Cardiac muscle cell (in vitro differentiated cells and primary cell): ENCODE data around the gene SH3RF3. TPM values are rescaled to one million over a fixed set of nuclear protein-coding genes. Genes with fewer than 3 reads are reported as not detected.

Experiments
- DNase-seq, 2 donors: peaks; one replicate each; pipeline versions ENCODE4 v3.0.0 to v3.0.0-alpha.2; 2010 to 2017; ENCODE audit warnings: low read depth in 1 of 2, low spot score in 1 of 2
- H3K27ac ChIP-seq: fragments of 200-600 bp; sonication (generic); 2 replicates; pipeline ENCODE4 v1.5.1; 2016
- H3K27me3 ChIP-seq: fragments of 200-600 bp; sonication (generic); 2 replicates; pipeline ENCODE4 v1.6.0; 2016; ENCODE audit warnings: control low read depth
- H3K36me3 ChIP-seq: fragments of 200-600 bp; sonication (generic); 2 replicates; pipeline ENCODE4 v1.5.1; 2016; ENCODE audit warnings: control low read depth
- H3K4me1 ChIP-seq: fragments of 200-600 bp; sonication (generic); 2 replicates; pipeline ENCODE4 v1.8.1; 2017; ENCODE audit warnings: low read depth, mild to moderate bottlenecking, mixed run types
- H3K4me3 ChIP-seq: fragments of 200-600 bp; sonication (generic); 2 replicates; pipeline ENCODE4 v1.5.1; 2016; ENCODE audit warnings: mild to moderate bottlenecking
- H3K9me3 ChIP-seq: fragments of 200-600 bp; sonication (generic); 2 replicates; pipeline ENCODE4 v1.5.1; 2017; ENCODE audit warnings: low read depth, mild to moderate bottlenecking, control low read depth
- CTCF ChIP-seq: IDR thresholded peaks from 2 replicates; pipeline ENCODE4 v1.5.1; 2012; ENCODE audit warnings: low read depth, mild to moderate bottlenecking, low read length
- polyA plus RNA-seq: library from polyadenylated mRNA; unstranded; fragments of >200 nt; fragmentation: Nextera tagmentation; extraction: Ambion mirVana; gene quantifications from 2 replicates; pipeline ENCODE4 v1.2.1, GENCODE V29; 2016
- total RNA-seq: library from RNA; depleted of rRNA; stranded (reverse); fragments of >200 nt; gene quantifications from 2 replicates; pipeline ENCODE4 v1.2.3, GENCODE V29; 2016

The SH3RF3 gene
- total and polyA plus RNA-seq, 2 experiments from 2014 or later = 1.2 to 1.7 TPM

DNA sequence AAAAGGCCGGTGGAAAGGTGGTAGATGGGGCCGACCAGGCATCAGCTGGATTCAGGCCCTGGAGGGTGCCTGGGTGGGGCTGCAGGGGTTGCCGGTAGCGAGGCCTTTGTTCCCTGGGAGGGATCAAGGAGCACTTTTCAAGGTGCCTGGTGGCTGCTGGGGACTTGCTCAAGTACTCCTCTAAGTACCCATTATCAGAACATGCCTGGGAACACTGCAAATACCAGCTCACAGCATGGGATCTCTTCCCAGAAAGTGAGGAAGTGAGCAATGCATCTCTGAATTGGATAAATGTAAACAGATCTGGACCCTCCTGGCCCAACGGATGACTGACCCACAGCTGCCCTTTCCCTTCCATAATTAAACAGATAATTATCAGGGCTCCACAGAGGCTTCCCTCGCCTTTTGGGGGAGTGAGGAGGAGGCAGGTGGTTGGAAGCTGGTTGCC lies 210.5 kb downstream of the SH3RF3 start:
- H3K27me3 ChIP-seq = no peaks in the 10 kb centered on the region
- no peak overlapping the region for H3K27ac ChIP-seq
- DNase-seq = peak in 1 of 2 donors; percentile 66
- no peaks in the 10 kb centered on the region for H3K4me1 ChIP-seq
- no peak overlapping the region for H3K4me3 ChIP-seq
- H3K36me3 ChIP-seq = no peaks in the 10 kb centered on the region
- TF ChIP-seq CTCF = no peak
- no peaks in the 10 kb centered on the region for H3K9me3 ChIP-seq

DNA sequence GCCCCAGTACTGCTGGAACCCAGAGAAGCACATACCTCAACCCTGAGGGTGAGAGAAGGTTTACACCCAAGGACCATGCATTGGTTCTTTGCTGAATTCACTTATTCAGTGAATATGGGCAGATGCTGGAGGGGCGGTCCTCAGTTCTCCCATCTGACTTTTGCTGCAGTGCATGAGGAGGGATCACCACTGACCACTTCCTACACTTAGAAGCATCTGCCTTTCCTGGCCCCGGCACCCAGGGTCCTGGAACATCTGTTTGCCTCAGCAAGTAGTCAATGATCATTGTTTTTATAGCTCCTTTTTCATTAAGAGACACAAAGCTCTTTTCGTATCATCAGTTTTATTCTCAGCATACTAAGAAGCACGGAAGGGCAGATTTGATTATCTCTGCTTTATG lies 211.4 kb downstream of the SH3RF3 start:
- Histone ChIP-seq H3K27me3 (no peaks in the 10 kb centered on the region), H3K36me3 (no peaks in the 10 kb centered on the region), H3K4me1 (no peaks in the 10 kb centered on the region), H3K9me3 (no peaks in the 10 kb centered on the region), H3K27ac (no peak overlapping the region), H3K4me3 (no peak overlapping the region)
- no peak for TF ChIP-seq CTCF
- DNase-seq = no peak

GRCh38 chr2:109341355-109342255 lies 212.6 kb downstream of the SH3RF3 start:
- no peaks in the 10 kb centered on the region for H3K9me3 ChIP-seq
- H3K36me3 ChIP-seq = no peaks in the 10 kb centered on the region
- no peak overlapping the region for H3K4me3 ChIP-seq
- H3K27me3 ChIP-seq = no peaks in the 10 kb centered on the region
- TF ChIP-seq CTCF = no peak
- no peak overlapping the region for H3K27ac ChIP-seq
- DNase-seq = no peak
- H3K4me1 ChIP-seq = no peaks in the 10 kb centered on the region

DNA sequence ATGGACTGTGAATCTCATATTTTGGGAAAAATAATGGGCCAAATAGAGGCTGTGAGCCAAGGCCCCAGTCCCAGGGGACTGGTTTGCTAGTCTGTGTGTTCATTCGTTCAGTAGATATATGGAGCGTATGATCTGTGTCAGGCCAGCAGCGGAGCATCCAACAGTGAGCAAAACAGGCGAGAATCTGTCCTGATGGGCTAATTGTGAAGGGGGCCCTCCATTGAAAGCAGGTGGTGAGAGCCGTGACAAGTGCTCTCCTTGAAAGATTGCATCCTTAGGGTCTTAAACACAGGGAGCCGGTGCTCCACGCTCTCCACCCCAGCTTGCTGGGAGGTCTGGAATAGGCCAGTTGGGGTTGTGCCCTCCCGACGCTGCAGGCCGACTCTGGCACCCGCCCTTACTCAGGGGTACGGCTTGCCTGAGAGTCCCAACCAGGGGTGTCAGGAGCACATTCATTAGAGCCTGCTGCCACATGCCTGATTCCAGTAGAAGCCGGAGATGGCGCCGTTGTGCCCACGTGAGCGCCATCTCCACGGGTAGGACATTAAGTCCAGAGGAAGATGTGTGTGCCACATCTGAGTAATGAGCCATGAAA lies 213.3 kb downstream of the SH3RF3 start:
- Histone ChIP-seq H3K27me3 (no peaks in the 10 kb centered on the region), H3K4me1 (no peaks in the 10 kb centered on the region), H3K27ac (no peak overlapping the region), H3K4me3 (no peak overlapping the region), H3K9me3 (no peaks in the 10 kb centered on the region), H3K36me3 (no peaks in the 10 kb centered on the region)
- no peak for TF ChIP-seq CTCF
- no peak for DNase-seq

DNA sequence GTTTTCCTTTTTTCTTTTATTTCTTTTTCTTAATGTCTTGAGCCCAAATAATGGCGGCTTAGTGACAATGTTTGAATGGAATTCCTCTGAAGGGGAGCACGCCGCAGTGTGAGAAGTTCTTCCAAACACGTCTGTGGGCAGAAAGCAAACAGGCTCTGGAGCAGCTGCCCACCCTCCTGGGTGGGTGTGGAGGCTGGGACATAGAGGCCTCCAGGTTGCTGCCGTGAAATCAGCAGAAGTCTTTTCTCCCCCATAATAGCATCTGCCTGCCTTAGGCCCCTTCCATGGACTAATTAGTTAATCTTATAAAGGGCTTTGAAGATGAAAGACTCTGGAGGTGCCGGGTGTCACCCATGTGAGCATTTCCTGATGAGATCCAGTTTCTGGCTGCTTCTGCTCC lies 213.9 kb downstream of the SH3RF3 start:
- no peak for DNase-seq
- Histone ChIP-seq H3K27me3 (no peaks in the 10 kb centered on the region), H3K4me1 (no peaks in the 10 kb centered on the region), H3K36me3 (no peaks in the 10 kb centered on the region), H3K9me3 (no peaks in the 10 kb centered on the region), H3K27ac (no peak overlapping the region), H3K4me3 (no peak overlapping the region)
- no peak for TF ChIP-seq CTCF
